ENCODE measurements around the gene SPESP1.

The SPESP1 gene

DNA sequence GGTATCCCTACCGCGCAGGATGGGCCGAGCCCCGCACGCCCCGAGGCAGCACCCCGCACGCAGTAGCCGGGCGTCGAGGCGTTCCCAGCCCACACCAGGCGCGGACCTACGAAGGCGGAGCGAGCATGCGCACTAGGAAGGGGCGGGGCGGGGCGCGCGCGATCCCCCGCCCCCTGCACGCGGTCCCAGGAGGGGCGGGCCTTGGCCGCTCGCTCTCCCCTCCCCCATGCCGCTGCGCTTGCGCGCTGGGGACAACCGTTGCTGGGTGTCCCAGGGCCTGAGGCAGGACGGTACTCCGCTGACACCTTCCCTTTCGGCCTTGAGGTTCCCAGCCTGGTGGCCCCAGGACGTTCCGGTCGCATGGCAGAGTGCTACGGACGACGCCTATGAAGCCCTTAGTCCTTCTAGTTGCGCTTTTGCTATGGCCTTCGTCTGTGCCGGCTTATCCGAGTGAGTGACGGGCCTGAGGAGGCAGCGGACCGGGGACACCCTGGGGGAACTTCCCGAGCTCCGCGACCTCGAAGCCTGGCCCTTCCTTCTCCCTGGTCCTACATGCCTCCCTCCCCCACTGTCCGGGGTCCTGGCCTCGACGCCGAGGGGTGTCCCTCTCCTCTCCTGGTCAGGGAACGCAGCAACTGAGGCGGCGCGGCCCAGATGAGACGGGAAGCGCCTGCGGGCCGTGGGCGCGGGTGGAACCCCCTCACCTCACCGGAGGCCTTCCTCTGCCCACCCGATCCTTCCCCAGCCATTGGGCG lies at the start of gene SPESP1:
Gene SPESP1 (plus strand): TSS at position 258 of the 755 bp plus-strand sequence. CDS start 129 bp downstream, at position 387.
- peak; percentile 56 for DNase-seq (ENCODE audit: low read depth)

DNA sequence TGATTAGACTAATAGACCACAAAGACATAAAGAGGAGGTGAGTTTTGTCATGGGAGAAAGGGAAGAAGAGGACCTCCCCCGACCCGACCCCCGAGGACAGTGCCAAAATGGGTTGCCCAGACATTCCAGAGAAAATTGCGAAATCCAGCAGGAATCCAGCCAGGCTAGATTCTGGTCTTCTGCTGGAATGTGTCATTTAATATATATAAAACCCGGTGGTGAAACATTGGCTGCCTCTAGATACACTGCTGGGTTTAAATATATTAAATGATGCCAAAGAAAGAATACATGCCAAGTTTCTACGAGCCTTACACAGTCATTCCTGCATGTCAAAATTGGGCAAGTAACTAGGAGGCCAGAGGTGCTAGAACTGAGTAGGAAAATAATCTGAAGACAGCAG lies 45.3 kb upstream of the SPESP1 start:
- DNase-seq (ENCODE audit: low read depth): peak; percentile 89

DNA sequence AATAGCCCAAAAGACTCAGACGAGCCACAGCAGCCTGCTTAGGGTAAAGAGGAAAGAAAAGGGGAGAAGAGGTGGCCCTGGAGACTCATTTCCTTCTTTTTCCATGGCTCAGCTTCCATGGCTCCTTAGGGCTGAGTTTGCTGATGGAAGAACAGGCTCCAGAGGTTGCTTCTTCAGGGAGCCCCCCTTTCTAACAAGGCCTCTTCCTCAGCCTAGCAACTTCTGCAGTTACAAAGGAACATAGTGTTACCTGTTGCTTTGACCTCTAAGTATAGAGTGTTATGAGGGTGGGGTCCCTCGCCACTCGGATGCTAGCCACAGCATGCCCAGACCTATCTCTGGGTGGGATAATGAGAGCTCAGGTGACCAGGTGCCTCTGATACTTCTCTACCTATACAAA lies 43.2 kb upstream of the SPESP1 start:
- no peak for DNase-seq (ENCODE audit: low read depth)

DNA sequence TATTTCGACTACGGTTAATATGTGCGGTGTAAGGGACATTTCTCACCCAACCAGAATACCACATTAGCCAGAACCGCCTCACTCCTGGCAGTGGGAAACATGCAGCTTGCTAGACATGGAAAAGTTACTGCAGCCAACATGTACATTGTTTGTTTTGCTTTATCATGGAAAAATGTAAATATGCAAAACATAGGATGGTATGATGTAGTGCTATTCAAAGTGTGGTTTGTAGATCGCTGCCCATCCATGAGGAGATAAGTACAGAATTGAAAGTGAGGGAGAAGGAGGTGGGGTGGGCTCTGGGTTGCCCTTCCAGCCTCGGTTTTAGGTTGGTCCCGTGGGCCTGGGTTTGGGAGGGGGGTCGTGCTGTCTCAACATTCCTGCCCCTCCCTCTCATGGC lies 42.5 kb upstream of the SPESP1 start:
- no peak for DNase-seq (ENCODE audit: low read depth)

DNA sequence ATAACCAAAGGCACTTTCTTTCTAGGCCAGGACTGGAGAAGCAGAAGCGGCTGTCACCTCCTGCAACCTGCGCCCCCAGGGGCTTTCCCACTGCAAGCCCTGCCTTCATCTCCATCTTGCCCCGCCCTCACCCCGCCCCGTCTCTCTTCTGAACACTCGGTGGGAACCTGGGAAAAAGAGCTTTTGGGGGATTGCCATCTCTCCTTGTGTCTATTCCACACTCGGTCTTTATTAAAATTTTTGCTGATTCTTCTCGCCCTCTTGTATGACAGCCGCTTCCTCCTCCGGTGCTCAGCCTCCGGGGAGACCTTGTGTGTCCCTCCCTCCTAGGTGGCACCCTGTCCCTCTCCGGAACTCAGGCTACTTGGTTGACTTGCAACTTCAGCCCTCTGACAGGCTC lies 41.9 kb upstream of the SPESP1 start:
- DNase-seq (ENCODE audit: low read depth): no peak

DNA sequence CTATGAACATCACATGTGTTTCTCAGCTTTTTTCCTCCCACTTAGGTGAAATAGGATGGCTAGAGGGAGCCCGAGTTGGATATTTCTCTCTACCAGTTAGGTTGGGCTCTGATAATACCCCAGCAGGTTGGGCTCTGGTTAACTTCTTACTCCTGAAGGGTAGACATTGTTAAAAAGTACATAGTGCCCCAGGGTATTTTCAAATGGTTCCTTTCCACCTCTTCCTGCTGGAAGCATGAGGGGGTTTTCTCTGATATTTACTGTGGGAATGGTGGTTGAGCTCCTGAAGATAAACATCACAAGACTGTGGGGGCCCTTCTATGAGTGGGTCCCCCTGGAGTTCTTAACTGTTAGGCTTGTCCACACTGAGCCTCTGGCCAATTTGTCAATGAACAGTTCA lies 36.1 kb upstream of the SPESP1 start:
- no peak for DNase-seq (ENCODE audit: low read depth)

DNA sequence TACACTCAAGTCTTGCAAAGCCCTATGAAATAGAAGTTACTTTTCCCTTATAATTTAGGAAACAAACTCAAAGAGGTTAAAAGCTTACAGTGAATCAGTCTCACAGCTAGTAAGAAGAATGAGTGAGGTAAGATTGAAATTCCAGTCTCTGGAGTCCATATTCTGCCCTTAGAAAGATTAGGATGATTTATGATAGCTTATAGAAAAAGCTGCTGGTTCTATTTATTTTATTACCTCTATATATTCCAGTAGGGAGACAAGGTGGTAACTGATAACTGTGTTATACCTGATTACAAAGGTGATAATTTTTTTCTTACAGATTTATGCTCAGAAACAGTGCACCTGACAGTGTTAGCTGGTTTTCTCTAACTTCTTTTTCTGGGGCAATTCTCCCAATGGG lies 34.1 kb upstream of the SPESP1 start:
- DNase-seq (ENCODE audit: low read depth): no peak

DNA sequence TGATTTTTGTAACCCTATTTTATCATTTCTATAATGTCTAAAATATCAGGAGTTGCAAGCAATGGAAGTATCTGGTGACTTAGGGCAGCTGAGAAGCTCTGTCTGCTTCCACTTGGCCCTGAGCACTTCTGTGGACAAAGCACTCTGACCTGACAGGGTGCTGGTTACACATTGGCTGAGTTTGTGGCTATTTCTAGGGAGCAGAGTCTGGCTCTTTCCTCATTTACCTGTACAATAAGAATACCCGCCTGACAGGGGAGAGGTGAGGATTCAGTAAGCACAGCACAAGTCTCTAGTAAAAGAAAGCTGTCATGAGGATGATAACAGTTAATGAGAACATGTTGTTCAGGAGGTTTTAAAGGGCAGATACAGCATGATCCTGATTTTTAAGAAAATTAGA lies 33.3 kb upstream of the SPESP1 start:
- no peak for DNase-seq (ENCODE audit: low read depth)

DNA sequence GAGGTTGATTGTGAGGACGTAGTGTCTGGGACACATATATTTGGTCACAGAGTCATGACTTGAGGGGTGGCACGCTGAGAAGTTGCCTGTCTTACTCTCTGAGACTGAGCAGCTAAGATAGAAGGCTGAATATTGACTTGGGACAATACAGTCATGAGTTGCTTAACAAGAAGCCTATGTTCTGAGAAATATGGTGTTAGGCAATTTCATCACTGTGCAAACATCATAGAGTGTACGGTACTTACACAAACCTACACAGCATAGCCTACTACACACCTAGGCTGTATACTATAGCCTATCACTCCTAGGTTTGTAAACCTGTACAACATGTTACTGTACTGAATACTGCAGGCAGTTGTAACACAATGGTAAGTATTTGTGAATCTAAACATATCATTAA lies 30.3 kb upstream of the SPESP1 start:
- peak; percentile 10 for DNase-seq (ENCODE audit: low read depth)

DNA sequence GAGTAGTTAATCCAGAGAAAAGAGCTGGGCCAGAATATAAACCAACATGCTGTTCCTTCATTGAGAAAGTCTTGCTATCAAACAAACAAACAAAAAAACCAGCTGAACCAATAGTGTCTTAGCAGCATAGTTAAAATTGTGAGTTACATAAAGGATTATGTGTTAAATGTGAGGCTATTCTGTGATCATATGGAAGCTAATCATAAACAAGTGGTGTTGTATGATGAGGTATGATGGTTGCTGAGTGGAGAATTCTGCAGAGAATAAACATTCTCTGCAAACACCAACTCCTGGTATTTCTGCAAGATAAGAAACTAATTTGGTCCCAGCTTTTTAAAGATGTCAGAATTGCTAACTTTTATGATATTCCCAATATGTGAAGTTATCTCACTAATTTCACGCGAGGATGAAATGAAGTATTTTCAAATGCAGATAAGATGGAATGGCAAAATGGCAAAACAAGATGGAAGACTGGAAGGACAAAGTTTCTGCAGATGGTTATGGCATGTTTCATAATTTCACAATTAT lies 22.9 kb upstream of the SPESP1 start:
- DNase-seq (ENCODE audit: low read depth): no peak

DNA sequence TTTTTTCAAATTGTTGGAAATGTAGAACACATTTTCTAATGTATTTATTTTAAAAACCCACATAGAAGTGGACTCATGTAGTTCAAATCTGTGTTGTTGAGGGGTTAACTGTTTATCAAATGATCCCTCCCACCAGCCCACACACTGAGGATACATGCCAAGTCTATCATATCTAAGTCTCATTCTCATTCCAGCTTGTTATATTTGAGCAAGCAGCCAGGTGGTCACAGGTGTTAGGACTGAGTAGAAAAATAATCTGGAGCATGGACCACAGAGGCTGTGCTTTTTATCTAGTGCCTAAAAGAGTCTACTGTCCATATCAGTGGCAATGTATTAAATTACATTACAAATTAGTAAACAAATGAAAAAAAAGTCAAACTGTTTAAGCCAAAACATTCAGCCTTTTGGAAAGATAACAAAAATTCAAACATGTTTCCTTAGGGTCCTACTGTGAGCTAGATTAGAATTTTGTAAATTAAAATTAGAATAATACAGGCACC lies 20.7 kb upstream of the SPESP1 start:
- no peak for DNase-seq (ENCODE audit: low read depth)

DNA sequence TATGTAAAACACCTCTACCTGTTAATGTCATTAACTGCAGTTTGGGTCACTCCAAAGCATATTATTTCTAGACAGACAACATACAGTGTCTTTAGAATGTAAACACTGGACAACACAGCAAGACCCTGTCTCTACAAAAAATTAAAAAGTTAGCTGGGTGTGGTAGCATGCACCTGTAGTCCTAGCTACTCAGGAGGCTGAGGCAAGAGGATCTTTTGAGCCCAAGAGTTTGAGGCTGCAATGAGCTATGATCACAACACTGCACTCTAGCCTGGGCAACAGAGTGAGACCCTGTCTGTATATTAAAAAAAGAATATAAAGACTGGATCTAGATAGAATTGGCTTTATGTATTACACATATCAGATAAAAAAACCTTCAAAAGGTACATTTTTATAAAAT lies 20.0 kb upstream of the SPESP1 start:
- no peak for DNase-seq (ENCODE audit: low read depth)

DNA sequence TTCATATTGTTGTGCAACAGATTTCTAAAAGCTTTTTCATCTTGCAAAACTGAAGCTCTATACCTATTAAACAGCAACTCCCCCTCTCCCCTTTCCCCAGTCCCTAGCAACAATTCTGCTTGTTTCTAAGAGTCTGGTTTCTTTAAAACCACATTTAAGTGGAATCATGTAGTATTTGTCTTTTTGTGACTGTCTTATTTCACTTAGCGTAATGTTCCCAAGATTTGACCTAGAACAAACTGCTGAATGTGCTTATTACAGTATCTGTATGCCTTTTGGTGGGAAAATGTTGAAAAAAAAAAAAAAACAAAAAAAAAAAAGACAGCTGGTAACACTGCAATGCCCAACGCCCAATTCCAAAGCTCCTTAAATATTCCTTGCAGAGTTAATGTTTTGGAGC lies 19.5 kb upstream of the SPESP1 start:
- DNase-seq (ENCODE audit: low read depth): no peak

DNA sequence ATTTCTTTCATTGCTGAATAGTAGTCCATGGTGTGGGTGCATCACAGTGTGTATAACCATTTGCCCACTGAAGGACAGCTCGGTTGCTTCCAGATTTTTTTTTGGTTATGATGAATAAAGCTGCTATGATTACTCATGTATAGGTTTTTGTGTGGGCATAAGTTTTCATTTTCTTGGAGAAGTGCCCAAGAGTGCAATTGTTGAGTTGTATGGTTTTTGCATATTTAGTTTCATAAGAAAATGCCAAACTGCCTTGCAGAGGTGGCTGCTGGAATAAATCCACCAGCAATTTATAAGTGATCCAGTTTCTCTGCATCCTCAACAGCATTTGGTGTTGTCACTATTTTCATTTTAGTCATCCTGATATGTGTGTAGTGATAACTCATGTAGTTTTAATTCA lies 8.4 kb upstream of the SPESP1 start:
- DNase-seq (ENCODE audit: low read depth): no peak

DNA sequence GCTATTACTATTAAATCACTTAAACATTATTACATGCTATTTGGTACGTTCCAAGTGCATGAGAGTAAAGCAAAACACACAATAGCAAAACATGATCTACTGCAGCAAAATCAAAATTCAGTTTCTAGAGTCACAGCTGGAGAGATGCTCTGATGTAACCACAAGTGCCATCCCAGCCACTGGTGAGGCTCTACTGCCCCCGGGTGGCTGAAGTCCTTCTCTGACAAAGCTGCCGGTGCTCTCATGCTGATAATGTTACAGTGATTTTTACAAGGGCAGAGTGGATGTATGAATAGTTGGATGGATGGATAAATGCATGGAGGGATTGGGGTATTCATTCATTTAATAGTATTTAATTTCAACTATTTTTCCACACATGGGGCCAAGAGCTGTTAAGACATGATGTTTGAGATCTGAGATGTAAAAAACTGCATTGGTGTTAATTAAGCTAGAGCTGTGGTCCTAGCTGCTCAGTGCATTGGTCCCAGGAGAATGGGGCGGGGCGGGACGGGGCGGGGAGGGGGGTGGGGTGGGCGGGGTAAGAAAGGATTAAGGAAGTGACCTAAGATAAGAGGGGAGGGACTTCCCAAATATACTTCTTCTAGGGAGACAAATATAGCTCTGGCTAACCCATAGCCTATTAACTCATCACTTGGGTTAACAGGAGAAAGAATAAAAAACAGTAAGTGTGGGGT lies 5.3 kb upstream of the SPESP1 start:
- peak; percentile 64 for DNase-seq (ENCODE audit: low read depth)

DNA sequence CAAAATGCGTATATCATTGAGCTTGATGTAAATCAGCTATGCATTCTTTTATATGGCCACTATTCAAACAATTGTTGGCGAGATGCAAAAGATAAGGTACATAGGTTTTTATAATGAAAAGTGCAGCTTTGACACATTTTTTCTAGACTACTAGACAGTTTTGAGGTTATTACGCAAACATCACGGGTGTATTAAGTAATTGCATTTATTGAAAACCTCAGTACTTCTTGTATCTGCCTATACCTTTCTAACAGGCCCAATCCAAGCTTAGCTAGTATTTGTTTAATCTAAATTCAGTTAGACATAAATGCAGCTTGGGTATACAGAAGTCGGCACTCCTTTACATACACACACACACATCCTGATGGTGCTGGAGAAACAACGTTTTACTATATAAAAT lies 2.7 kb downstream of the SPESP1 start:
- DNase-seq (ENCODE audit: low read depth): no peak

DNA sequence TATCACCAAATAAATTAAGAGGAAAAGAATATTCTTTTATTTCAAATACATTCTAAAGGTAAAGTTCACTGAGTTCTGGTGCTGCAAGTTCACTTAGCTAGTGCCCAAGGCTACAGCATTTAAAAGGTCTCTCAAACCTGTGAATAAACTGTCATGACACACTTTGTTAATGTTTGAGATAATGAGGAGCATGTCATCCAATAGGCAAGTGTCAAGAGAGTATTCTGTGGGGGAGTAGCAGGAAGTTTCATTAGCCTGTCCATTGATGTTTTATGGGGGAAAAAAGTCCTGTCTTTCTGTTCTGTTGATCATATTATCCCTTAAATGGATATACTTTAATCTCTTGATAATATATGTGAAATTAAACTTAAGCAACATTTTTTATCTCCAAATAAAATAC lies 4.0 kb downstream of the SPESP1 start:
- no peak for DNase-seq (ENCODE audit: low read depth)

DNA sequence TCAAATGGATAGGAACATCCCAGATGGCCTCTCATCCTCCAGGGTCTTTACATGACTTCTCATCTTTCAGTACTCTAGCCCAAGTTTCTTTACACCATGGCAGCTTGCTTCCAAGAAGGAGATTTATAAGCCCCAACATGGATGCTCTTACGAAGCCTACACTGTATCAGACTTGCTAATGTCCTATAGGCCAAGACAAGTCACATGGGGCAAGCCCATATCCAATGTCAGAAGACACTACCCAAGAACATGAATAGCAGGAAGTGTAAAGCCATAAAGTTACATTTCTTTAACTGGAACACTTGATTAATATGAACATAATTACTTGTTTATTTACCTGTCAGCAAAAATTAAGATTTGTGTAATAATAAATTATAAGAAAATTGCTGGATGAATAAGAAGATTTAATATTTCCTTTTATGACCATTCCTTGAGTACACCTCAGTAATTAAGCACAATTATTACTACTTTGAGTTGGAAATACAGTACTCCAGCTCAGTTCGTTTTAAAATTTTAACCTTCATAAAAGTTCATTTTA lies 5.1 kb downstream of the SPESP1 start:
- no peak for DNase-seq (ENCODE audit: low read depth)

DNA sequence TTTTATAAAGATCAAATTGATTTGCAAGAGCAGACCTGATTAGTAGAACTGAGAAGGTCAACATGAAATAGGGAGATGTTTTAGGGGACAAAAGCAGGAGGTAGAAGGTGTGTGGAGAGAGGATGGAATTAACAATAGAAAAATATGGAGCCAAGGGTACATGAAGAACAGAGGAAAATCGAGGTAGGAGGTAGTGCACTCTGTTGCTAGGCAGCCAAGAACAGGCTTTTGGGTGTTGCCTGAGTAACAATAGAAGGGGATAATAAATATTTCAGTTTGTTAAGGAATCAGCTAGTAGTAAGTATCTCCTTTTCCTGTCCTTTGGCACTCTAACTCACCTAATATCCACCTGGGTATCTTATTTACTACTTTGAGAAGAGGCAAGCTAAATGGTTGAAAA lies 9.2 kb downstream of the SPESP1 start:
- DNase-seq (ENCODE audit: low read depth): no peak

DNA sequence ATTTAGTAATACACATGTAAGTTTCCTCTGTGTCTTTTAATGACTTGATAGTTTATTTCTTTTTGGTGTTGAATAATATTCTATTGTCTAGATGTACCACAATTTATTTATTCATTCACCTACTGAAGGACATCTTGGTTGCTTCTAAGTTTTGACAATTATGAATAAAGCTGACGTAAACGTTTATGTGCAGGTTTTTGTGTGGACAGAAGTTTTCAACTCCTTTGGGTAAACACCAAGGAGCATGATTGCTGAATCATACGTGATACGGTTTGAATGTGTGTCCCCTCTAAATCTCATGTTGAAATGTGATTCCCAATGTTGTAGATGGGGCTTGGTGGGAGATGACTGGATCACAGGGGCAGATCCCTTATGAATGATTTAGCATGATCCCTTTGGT lies 21.5 kb downstream of the SPESP1 start:
- DNase-seq (ENCODE audit: low read depth): no peak

DNA sequence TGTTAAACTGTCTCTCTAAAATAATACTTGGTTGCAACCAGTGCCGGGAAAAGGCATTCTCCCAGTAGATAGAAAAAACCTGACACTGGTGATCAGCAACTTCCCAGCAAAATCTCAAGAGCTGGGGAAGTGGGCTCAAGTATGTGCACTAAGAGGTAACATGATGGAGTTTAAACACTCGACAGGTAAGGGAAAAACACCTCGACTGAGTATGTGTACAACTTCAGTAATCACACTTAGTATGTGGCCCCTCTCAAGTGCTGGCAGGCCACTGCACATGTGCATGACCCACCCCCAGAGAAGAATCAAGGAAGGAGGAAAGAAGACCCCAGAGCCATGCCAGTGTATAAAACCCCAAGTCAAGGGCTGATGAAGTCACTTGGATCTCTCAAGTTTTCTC lies 27.4 kb downstream of the SPESP1 start:
- no peak for DNase-seq (ENCODE audit: low read depth)

DNA sequence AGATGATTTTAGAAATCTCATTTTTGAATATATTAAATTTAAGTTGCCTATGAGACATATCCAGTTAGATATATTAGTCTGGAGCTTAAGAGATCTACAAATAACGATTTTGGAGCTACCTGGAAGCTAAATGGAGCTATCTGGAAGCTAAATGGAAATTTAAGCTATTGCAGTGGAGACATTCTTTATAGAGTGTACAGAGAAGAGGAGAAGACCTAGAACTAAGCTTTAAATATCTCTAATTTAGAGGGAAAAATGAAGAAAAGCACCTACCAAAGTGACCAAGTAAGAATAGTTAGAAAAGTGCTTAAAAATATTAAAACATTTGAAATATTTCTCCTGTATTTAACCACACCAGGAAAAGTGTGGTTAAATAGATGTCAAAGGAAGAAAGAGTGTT lies 28.3 kb downstream of the SPESP1 start:
- no peak for DNase-seq (ENCODE audit: low read depth)

DNA sequence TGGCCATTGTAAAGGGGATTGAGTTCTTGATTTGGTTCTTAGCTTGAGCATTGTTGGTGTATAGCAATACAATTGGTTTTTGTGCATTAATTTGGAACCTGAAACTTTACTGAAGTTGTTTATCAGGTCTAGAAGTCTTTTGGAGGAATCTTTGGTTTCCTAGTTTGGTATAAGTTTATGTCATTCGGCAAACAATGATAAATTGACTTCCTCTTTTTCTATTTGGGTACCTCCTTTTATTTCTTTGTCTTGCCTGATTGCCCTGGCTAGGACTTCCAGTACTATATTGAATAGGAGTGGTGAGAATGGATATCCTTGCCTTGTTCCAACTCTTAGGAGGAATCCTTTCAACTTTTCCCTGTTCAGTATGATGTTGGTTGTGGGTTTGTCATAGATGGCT lies 32.1 kb downstream of the SPESP1 start:
- no peak for DNase-seq (ENCODE audit: low read depth)

Data from fibroblast of gingiva (primary cell).